ENCODE measurements around the gene NONO. TPM values are rescaled to one million over a fixed set of nuclear protein-coding genes. Genes with fewer than 3 reads are reported as not detected.

Gene NONO
- total RNA-seq, 1 donor from 2014 or later = 916 TPM

DNA sequence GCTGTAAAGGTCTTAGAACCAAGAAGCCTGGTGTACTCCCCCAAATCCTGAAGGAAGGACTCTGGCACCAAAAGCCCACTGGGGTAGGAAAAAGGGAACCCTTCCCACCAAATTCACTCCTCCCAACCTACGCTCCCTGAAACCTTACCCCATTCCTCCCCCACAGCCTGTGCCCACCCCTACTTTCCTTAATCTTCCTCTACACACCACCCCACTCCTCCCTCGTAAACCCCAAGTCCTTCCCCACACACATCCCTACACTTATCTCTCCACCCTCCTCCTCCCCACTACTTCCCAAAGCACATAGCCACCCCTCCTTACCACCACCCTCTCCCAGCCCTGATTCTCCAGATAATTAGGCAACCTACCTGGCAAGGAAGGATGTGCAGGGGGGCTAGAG is 31.2 kb upstream of the NONO start:
- no peak overlapping the region for H3K27ac Mint-ChIP-seq

GRCh38 chrX:71253253-71254091 is 30.0 kb upstream of the NONO start:
- Histone ChIP-seq H3K27ac (no peak overlapping the region), H3K4me3 (peak overlapping the region; percentile 96), H3K36me3 (no peaks in the 10 kb centered on the region), H4K20me1 (ENCODE audit: low read depth) (peaks cover 16% of the 10 kb centered on the region), H3K27me3 (no peaks in the 10 kb centered on the region), H2AFZ (replicated peaks) (no peak overlapping the region), H3K9me3 (ENCODE audit: low read depth) (no peaks in the 10 kb centered on the region), H3K9ac (peak overlapping the region; percentile 70), H3K4me1 (no peaks in the 10 kb centered on the region), H3K4me2 (peak overlapping the region; percentile 81), H3K79me2 (ENCODE audit: low read depth) (peaks cover 37% of the 10 kb centered on the region), H3F3A (ENCODE audit: low read depth) (peaks cover 9% of the 10 kb centered on the region)
- Mint-ChIP-seq H3K27me3 (ENCODE audit: insufficient read depth, low read depth) (peaks cover 5% of the 10 kb centered on the region), H3K27ac (peak overlapping the region; percentile 81), H3K9me3 (peaks cover 4% of the 10 kb centered on the region), H3K4me1 (peaks cover 17% of the 10 kb centered on the region), H3K4me3 (peak overlapping the region; percentile 96), H3K36me3 (peaks cover 10% of the 10 kb centered on the region)
- no peak for TF ChIP-seq EZH2phosphoT487 (IDR thresholded peaks at IDR 0.05)
- TF ChIP-seq EZH2 (IDR thresholded peaks at IDR 0.05) = no peak
- TF ChIP-seq, protein P1, sequence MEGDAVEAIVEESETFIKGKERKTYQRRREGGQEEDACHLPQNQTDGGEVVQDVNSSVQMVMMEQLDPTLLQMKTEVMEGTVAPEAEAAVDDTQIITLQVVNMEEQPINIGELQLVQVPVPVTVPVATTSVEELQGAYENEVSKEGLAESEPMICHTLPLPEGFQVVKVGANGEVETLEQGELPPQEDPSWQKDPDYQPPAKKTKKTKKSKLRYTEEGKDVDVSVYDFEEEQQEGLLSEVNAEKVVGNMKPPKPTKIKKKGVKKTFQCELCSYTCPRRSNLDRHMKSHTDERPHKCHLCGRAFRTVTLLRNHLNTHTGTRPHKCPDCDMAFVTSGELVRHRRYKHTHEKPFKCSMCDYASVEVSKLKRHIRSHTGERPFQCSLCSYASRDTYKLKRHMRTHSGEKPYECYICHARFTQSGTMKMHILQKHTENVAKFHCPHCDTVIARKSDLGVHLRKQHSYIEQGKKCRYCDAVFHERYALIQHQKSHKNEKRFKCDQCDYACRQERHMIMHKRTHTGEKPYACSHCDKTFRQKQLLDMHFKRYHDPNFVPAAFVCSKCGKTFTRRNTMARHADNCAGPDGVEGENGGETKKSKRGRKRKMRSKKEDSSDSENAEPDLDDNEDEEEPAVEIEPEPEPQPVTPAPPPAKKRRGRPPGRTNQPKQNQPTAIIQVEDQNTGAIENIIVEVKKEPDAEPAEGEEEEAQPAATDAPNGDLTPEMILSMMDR (IDR thresholded peaks at IDR 0.05) = peak; percentile 53
- DNase-seq (ENCODE audit: low spot score) = peak; percentile 65

More for the DNA sequence above, 31.2 kb upstream of the NONO start:
- H3K4me2 ChIP-seq = peak overlapping the region; percentile 81
- H3K4me3 ChIP-seq = peak overlapping the region; percentile 96
- no peaks in the 10 kb centered on the region for H3K9me3 ChIP-seq (ENCODE audit: low read depth)
- Mint-ChIP-seq H3K27me3 (ENCODE audit: insufficient read depth, low read depth) (peaks cover 5% of the 10 kb centered on the region), H3K36me3 (peaks cover 12% of the 10 kb centered on the region), H3K9me3 (peaks cover 4% of the 10 kb centered on the region), H3K4me1 (peaks cover 17% of the 10 kb centered on the region), H3K4me3 (peak overlapping the region; percentile 96)
- TF ChIP-seq EZH2 (IDR thresholded peaks at IDR 0.05) = no peak
- no peak for TF ChIP-seq EZH2phosphoT487 (IDR thresholded peaks at IDR 0.05)
- TF ChIP-seq, protein P1 (IDR thresholded peaks at IDR 0.05) = no peak
- no peaks in the 10 kb centered on the region for H3K4me1 ChIP-seq
- peaks cover 9% of the 10 kb centered on the region for H3F3A ChIP-seq (ENCODE audit: low read depth)
- H3K9ac ChIP-seq = no peak overlapping the region
- H3K36me3 ChIP-seq = no peaks in the 10 kb centered on the region
- peaks cover 37% of the 10 kb centered on the region for H3K79me2 ChIP-seq (ENCODE audit: low read depth)
- peaks cover 16% of the 10 kb centered on the region for H4K20me1 ChIP-seq (ENCODE audit: low read depth)
- no peak overlapping the region for H3K27ac ChIP-seq
- DNase-seq (ENCODE audit: low spot score) = no peak
- no peak overlapping the region for H2AFZ ChIP-seq (replicated peaks)
- no peaks in the 10 kb centered on the region for H3K27me3 ChIP-seq

DNA sequence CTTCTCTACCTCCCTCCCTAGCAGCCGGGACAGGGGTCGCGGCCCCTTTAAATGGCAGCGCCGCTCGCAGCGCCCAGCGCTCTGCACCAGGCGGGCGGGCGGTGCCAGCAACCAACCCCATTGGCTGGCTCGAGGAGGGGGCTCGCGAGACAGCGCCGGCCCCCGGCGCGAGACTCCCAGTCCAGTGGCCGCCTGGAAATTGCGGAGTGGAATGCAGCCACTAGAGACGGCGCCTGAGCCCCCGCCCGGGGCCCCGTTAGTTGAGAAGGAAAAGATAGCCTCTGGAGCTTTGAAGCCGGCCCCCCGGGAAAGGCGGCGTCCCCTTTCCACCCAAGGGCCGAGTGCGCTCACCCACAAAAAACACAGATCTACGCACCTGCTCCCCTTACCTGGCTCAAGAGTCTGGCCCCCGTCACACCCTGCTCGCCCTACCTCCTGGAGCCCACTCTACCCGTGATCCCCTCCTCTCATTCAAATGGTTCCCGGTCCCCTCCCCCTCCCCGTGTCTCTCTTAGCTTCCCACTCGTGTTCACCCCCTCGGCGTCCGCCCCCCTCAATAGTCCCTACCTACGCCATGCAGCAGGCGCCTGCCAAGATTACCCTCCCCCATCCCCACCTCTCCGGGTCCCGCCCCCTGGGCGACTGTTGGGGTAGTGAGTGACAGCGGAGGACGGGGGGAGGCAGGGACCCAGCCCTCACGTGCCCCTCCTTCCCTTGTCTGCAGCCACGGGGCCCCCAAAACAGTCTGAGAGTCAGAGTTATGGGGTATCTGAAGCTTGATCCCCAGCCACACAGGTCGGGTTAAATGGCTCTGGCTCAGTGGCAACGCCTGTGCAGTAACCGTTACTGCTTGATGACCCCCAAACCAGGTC is 29.1 kb upstream of the NONO start, which contains the start of gene ZMYM3:
TSS of gene ZMYM3 (minus strand) at position 49 of the 872 bp plus-strand sequence. CDS start 885 bp downstream, outside the sequence.
- peak within 1 kb of the TSS; percentile 46 for H3K27ac ChIP-seq
- peaks cover 37% of the 10 kb centered on the region for H3K79me2 ChIP-seq (ENCODE audit: low read depth)
- no peaks in the 10 kb centered on the region for H3K4me1 ChIP-seq
- no peaks in the 10 kb centered on the region for H3K9me3 ChIP-seq (ENCODE audit: low read depth)
- H3K4me2 ChIP-seq = peak within 1 kb of the TSS; percentile 81
- Mint-ChIP-seq H3K9me3 (peaks cover 4% of the 10 kb centered on the region), H3K27me3 (ENCODE audit: insufficient read depth, low read depth) (peaks cover 5% of the 10 kb centered on the region), H3K36me3 (peaks cover 8% of the 10 kb centered on the region), H3K27ac (peak within 1 kb of the TSS; percentile 81), H3K4me3 (peak within 1 kb of the TSS; percentile 96), H3K4me1 (peaks cover 17% of the 10 kb centered on the region)
- no peak within 1 kb of the TSS for H2AFZ ChIP-seq (replicated peaks)
- H3K27me3 ChIP-seq = no peaks in the 10 kb centered on the region
- TF ChIP-seq, protein P1 (IDR thresholded peaks at IDR 0.05) = no peak
- TF ChIP-seq EZH2 (IDR thresholded peaks at IDR 0.05) (no peak), EZH2phosphoT487 (IDR thresholded peaks at IDR 0.05) (no peak)
- peaks cover 16% of the 10 kb centered on the region for H4K20me1 ChIP-seq (ENCODE audit: low read depth)
- peaks cover 9% of the 10 kb centered on the region for H3F3A ChIP-seq (ENCODE audit: low read depth)
- peak within 1 kb of the TSS; percentile 70 for H3K9ac ChIP-seq
- no peaks in the 10 kb centered on the region for H3K36me3 ChIP-seq
- DNase-seq (ENCODE audit: low spot score) = peak; percentile 94
- peak within 1 kb of the TSS; percentile 96 for H3K4me3 ChIP-seq
